K562 (cell line): ENCODE results near the gene RBP3.

Source experiments
- ADNP ChIP-seq: fragments of 200-800 bp; sonication (Bioruptor generic); IDR thresholded peaks from 2 replicates; pipeline ENCODE4 v1.6.1; 2016; ENCODE audit warnings: missing genetic modification characterization, missing compliant biosample characterization
- ATF1 ChIP-seq, 2 experiments: fragments of 450-650 bp in 1 of 2; IDR thresholded peaks; 2 replicates each; pipeline ENCODE4 v1.6.1; 2016; ENCODE audit warnings: missing compliant biosample characterization in 1 of 2, missing genetic modification characterization in 1 of 2
- CTCF ChIP-seq, 3 experiments: IDR thresholded peaks in 2 of 3; conservative IDR thresholded peaks in 1 of 3; 2 replicates each; pipeline ENCODE4 v1.5.1; 2011 to 2012; ENCODE audit warnings: low read length in 3 of 3, mild to moderate bottlenecking in 3 of 3, control low read depth in 2 of 3, improper control_type of control experiment in 1 of 3, inconsistent platforms in 1 of 3, low read depth in 1 of 3, mixed read lengths in 1 of 3, moderate library complexity in 1 of 3; ENCODE audit not compliant: insufficient read depth in 2 of 3
- MLX ChIP-seq, 2 experiments: fragments of 450-650 bp in 1 of 2; sonication (generic) in 1 of 2; formaldehyde crosslinking; conservative IDR thresholded peaks; 2 replicates each; pipeline versions ENCODE4 v1.4.0 to v1.8.1; 2020 to 2022; ENCODE audit warnings: mild to moderate bottlenecking in 1 of 2, missing genetic modification reagents in 1 of 2
- PATZ1 ChIP-seq: fragments of 250-450 bp; sonication (Bioruptor Pico); IDR thresholded peaks from 2 replicates; pipeline ENCODE4 v1.5.0; 2020; ENCODE audit warnings: mild to moderate bottlenecking, borderline replicate concordance
- POLR2AphosphoS2 ChIP-seq: IDR thresholded peaks from 2 replicates; pipeline ENCODE4 v1.6.1; 2012; ENCODE audit warnings: low read length, improper control_type of control experiment
- RNF2 ChIP-seq: sonication (generic); IDR thresholded peaks from 2 replicates; pipeline ENCODE4 v1.6.1; 2016
- TARDBP ChIP-seq: fragments of 450-650 bp; IDR thresholded peaks from 2 replicates; pipeline ENCODE4 v1.6.1; 2016
- ZNF23 ChIP-seq: fragments of 250-450 bp; sonication (Bioruptor Pico); IDR thresholded peaks from 2 replicates; pipeline ENCODE4 v1.4.0; 2020; ENCODE audit warnings: mild to moderate bottlenecking
- ZNF76 ChIP-seq: fragments of 250-450 bp; sonication (Bioruptor Pico); IDR thresholded peaks from 2 replicates; pipeline ENCODE4 v1.4.0; 2020; ENCODE audit warnings: mild to moderate bottlenecking, moderate library complexity, borderline replicate concordance

GRCh38 chr10:47403446-47404318 lies 55.5 kb downstream of the RBP3 start:
- TF ChIP-seq ATF1 (CRISPR knock-in tag; IDR thresholded peaks at IDR 0.05) (no peak), ATF1 (tag; IDR thresholded peaks at IDR 0.05) (no peak), CTCF (IDR thresholded peaks at IDR 0.05 in 2 of 3, conservative IDR thresholded peaks at IDR 0.05 in 1 of 3; ENCODE audit: insufficient read depth in 2 of 3, low read depth in 1 of 3, low read length in 3 of 3) (peak; percentile 10 to 27 (median 12); a peak in 1 of 6 replicates), RNF2 (no peak), MLX (CRISPR knock-in tag; conservative IDR thresholded peaks at IDR 0.05) (no peak), POLR2AphosphoS2 (no peak), ZNF23 (CRISPR knock-in tag) (no peak), ZNF76 (CRISPR knock-in tag) (no peak), ADNP (tag) (no peak), TARDBP (no peak), PATZ1 (CRISPR knock-in tag) (no peak)
